ENCODE measurements around the gene ATP2C2.

- no peak for TF ChIP-seq POLR2A (IDR thresholded peaks at IDR 0.05; ENCODE audit: low read depth)
- no peak for TF ChIP-seq EP300 (IDR thresholded peaks at IDR 0.05)
- TF ChIP-seq POLR2AphosphoS5 (IDR thresholded peaks at IDR 0.05), result no peak
These were observed 33.9 kb upstream of the ATP2C2 start for GRCh38 chr16:84334482-84334881.
